IMR-90 (cell line): ENCODE results near the gene CYP4F22. TPM values are rescaled to one million over a fixed set of nuclear protein-coding genes. Genes with fewer than 3 reads are reported as not detected.

Experiments used
- ATAC-seq: fragments of 200-7000 bp; cut with Tn5 transposase; 2 replicates; pipeline ENCODE4 v1.9.1; 2020; ENCODE audit warnings: low read depth, mild to moderate bottlenecking, moderate library complexity
- BruUV-seq: library from RNA; stranded (reverse); fragments of 400-500 nt; replicated peaks from 2 replicates; lab custom pipeline; 2021; lab: Mats Ljungman, UMichigan
- CTCF ChIA-PET: fragments of 300-600 bp; formaldehyde crosslinking; extraction: SDS; loops from one replicate; lab custom pipeline; 2021; ENCODE audit warnings: antibody characterized with exemption; lab: Yijun Ruan, JAX
- POLR2A ChIA-PET: fragments of 300-600 bp; sonication (Branson Sonifier 250); formaldehyde crosslinking; loops from one replicate; lab custom pipeline; 2022; ENCODE audit warnings: antibody characterized with exemption; ENCODE audit not compliant: unreplicated experiment; lab: Charles Lee
- DNase-seq: peaks from one replicate; pipeline ENCODE4 v3.0.0; 2013
- H2AFZ ChIP-seq: replicated peaks from 2 replicates; pipeline ENCODE3; 2013; ENCODE audit warnings: low read length, mild to moderate bottlenecking; ENCODE audit not compliant: poor library complexity
- H2AK5ac ChIP-seq: 2 replicates; pipeline ENCODE4 v1.6.1; 2013; ENCODE audit warnings: low read depth, low read length, inconsistent platforms
- H2AK9ac ChIP-seq: replicated peaks from 2 replicates; pipeline ENCODE3; 2013; ENCODE audit warnings: mild to moderate bottlenecking, low read depth, low read length, moderate library complexity; ENCODE audit not compliant: poor library complexity
- H2BK120ac ChIP-seq: 2 replicates; pipeline ENCODE4 v1.6.1; 2013; ENCODE audit warnings: low read depth, low read length, inconsistent platforms
- H2BK15ac ChIP-seq: 3 replicates; pipeline ENCODE4 v1.6.1; 2013; ENCODE audit warnings: low read depth, low read length, inconsistent platforms
- H2BK20ac ChIP-seq: 2 replicates; pipeline ENCODE4 v1.6.1; 2013; ENCODE audit warnings: low read depth, mild to moderate bottlenecking, inconsistent platforms, low read length, moderate library complexity
- H2BK5ac ChIP-seq: 2 replicates; pipeline ENCODE4 v1.6.1; 2013; ENCODE audit warnings: mild to moderate bottlenecking, low read depth, low read length, inconsistent platforms; ENCODE audit not compliant: poor library complexity, severe bottlenecking
- H3K14ac ChIP-seq: replicated peaks from 2 replicates; pipeline ENCODE4 v1.6.1; 2013; ENCODE audit warnings: low read depth, low read length, inconsistent platforms
- H3K18ac ChIP-seq: 2 replicates; pipeline ENCODE4 v1.6.1; 2013; ENCODE audit warnings: low read depth, low read length, control low read depth
- H3K23ac ChIP-seq: 2 replicates; pipeline ENCODE4 v1.6.1; 2013; ENCODE audit warnings: low read depth, low read length, inconsistent platforms
- H3K27ac ChIP-seq: 2 replicates; pipeline ENCODE4 v1.5.1; 2013; ENCODE audit warnings: mild to moderate bottlenecking, control low read depth, low read length; ENCODE audit not compliant: insufficient read depth
- H3K27me3 ChIP-seq: 2 replicates; pipeline ENCODE4 v1.6.1; 2013; ENCODE audit warnings: low read length; ENCODE audit not compliant: control insufficient read depth, insufficient read depth
- H3K36me3 ChIP-seq: 2 replicates; pipeline ENCODE4 v1.6.1; 2013; ENCODE audit warnings: low read length, mixed read lengths; ENCODE audit not compliant: control insufficient read depth, insufficient read depth
- H3K4ac ChIP-seq: 2 replicates; pipeline ENCODE4 v1.6.1; 2013; ENCODE audit warnings: low read depth, low read length, inconsistent platforms
- H3K4me1 ChIP-seq: 2 replicates; pipeline ENCODE4 v1.6.1; 2013; ENCODE audit warnings: low read length, mixed read lengths; ENCODE audit not compliant: control insufficient read depth, insufficient read depth
- H3K4me2 ChIP-seq: 2 replicates; pipeline ENCODE4 v1.6.1; 2013; ENCODE audit warnings: low read depth, mild to moderate bottlenecking, control low read depth, low read length, moderate library complexity
- H3K4me3 ChIP-seq: 2 replicates; pipeline ENCODE4 v1.5.1; 2013; ENCODE audit warnings: low read depth, mild to moderate bottlenecking, control low read depth, low read length, moderate library complexity; ENCODE audit not compliant: insufficient read depth
- H3K56ac ChIP-seq: 2 replicates; pipeline ENCODE4 v1.6.1; 2013; ENCODE audit warnings: low read length, inconsistent platforms; ENCODE audit not compliant: insufficient read depth; ENCODE audit errors: extremely low read depth
- H3K79me1 ChIP-seq, 2 experiments: 2 replicates each; pipeline ENCODE4 v1.6.1; 2013; ENCODE audit warnings: low read length in 2 of 2, inconsistent platforms in 1 of 2, low read depth in 1 of 2
- H3K9ac ChIP-seq: 2 replicates; pipeline ENCODE4 v1.6.1; 2013; ENCODE audit warnings: low read depth, low read length, control low read depth
- H3K9me1 ChIP-seq: 2 replicates; pipeline ENCODE4 v1.6.1; 2013; ENCODE audit warnings: low read length, inconsistent platforms; ENCODE audit not compliant: insufficient read depth
- H3K9me3 ChIP-seq: 2 replicates; pipeline ENCODE4 v1.6.1; 2013; ENCODE audit warnings: low read length; ENCODE audit not compliant: control insufficient read depth, insufficient read depth
- H4K20me1 ChIP-seq: 2 replicates; pipeline ENCODE4 v1.6.1; 2013; ENCODE audit warnings: low read length, inconsistent platforms; ENCODE audit not compliant: insufficient read depth
- H4K5ac ChIP-seq: 2 replicates; pipeline ENCODE4 v1.6.1; 2013; ENCODE audit warnings: mild to moderate bottlenecking, low read depth, low read length, control low read depth
- H4K8ac ChIP-seq, 2 experiments: 2 replicates each; pipeline ENCODE4 v1.6.1; 2013; ENCODE audit warnings: low read depth in 2 of 2, low read length in 2 of 2, control low read depth in 1 of 2, inconsistent platforms in 1 of 2
- H4K91ac ChIP-seq: 2 replicates; pipeline ENCODE4 v1.6.1; 2013; ENCODE audit warnings: low read depth, low read length, inconsistent platforms; ENCODE audit not compliant: insufficient read depth
- CEBPB ChIP-seq: IDR thresholded peaks from 2 replicates; pipeline ENCODE4 v1.6.1; 2012; ENCODE audit warnings: low read depth, low read length, improper control_type of control experiment
- MXI1 ChIP-seq: IDR thresholded peaks from 2 replicates; pipeline ENCODE4 v1.6.1; 2012; ENCODE audit warnings: low read depth, mild to moderate bottlenecking, low read length, moderate library complexity, borderline replicate concordance
- WGBS, 2 experiments: methylation state at CpG; one replicate each; pipeline versions ENCODE4 v1.1.5 to v1.1.7; 2013; ENCODE audit warnings: missing lambda C conversion rate in 2 of 2; ENCODE audit not compliant: insufficient read length in 1 of 2; ENCODE audit errors: extremely low coverage in 2 of 2; 5-methylcytosine and 5-hydroxymethylcytosine counted together
- dilution Hi-C: fragments of 300-500 bp; cut with HindIII; formaldehyde crosslinking; loops from one replicate; pipeline ENCODE4 v1.14.3; 2018; ENCODE audit warnings: low sequenced_read_pairs; ENCODE audit not compliant: unreplicated experiment
- in situ Hi-C: fragments of 300-500 bp; cut with MboI; formaldehyde crosslinking; loops from 3 replicates; pipeline ENCODE4 v1.14.3; 2019; ENCODE audit warnings: low sequenced_read_pairs, inconsistent platforms, mixed read lengths
- intact Hi-C: fragments of 100-400 bp; cut with micrococcal nuclease; formaldehyde crosslinking; loops from 2 replicates; pipeline ENCODE4 v1.10.0; 2022
- polyA plus RNA-seq, 3 experiments: library from polyadenylated mRNA; depleted of rRNA; stranded (reverse); fragments of >200 nt; gene quantifications; 2 replicates each; pipeline ENCODE4 v1.2.3, GENCODE V29; 2012; ENCODE audit warnings: low replicate concordance in 1 of 3
- total RNA-seq: library from RNA; depleted of rRNA; stranded (reverse); fragments of >200 nt; gene quantifications from 2 replicates; pipeline ENCODE4 v1.2.3, GENCODE V29; 2012; rRNA removed

CYP4F22 gene
- total and polyA plus RNA-seq, 2 of the 4 experiments (the other 2 are of a cell fraction), result not detected

DNA sequence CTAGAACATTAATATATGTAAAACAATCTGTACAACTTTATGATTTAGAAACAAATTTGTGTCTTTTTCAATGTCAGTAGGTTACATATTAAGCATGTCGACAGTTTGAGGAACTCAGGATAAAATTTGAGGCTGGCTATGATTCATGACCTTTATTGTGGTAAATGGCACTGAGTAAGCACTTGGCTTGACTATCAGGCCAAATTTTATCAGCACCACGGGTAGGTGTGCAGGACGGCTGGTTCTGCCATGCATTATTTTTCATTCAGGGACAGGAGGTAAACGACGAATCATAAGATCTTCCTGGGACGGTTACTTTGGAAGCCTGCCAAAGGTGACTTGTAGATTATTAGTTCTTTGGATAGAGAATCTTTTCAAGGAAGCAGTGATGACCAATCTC, 86.7 kb downstream of the CYP4F22 start:
- BruUV-seq, result no TSS peak
- Histone ChIP-seq H3K79me1 (no peaks in the 10 kb centered on the region), H2AK9ac (no peak overlapping the region), H2BK15ac (no peak overlapping the region), H3K4me3 (no peak overlapping the region), H3K9ac (no peak overlapping the region), H2BK120ac (no peak overlapping the region), H4K20me1 (no peaks in the 10 kb centered on the region), H3K23ac (no peak overlapping the region), H3K4me2 (no peak overlapping the region), H2BK20ac (no peak overlapping the region), H4K8ac (no peak overlapping the region), H3K4ac (no peak overlapping the region), H4K5ac (no peak overlapping the region), H3K14ac (no peak overlapping the region), H3K27ac (no peak overlapping the region), H2AK5ac (no peak overlapping the region), H2AFZ (no peak overlapping the region), H3K4me1 (no peaks in the 10 kb centered on the region), H4K91ac (no peak overlapping the region), H3K18ac (no peak overlapping the region), H3K9me3 (no peaks in the 10 kb centered on the region; the same call in 1 of the 2 replicates), H3K9me1 (no peaks in the 10 kb centered on the region), H3K56ac (no peak overlapping the region), H2BK5ac (no peak overlapping the region), H3K27me3 (no peaks in the 10 kb centered on the region), H3K36me3 (no peaks in the 10 kb centered on the region)
- intact Hi-C loops (no loop called here), dilution Hi-C loops (no loop called here), in situ Hi-C loops (no loop called here)
- no peak for DNase-seq
- ChIA-PET CTCF (no interaction called here), POLR2A (no interaction called here)
- 62% methylated on average over 5 of the region's 6 CpGs; no CpG with 5 or more reads in 1 of the 2 experiments for WGBS, 2 experiments
- TF ChIP-seq MXI1, result no peak
- TF ChIP-seq CEBPB, result no peak
- no peak for ATAC-seq

Other genes starting within 250 kb of the CYP4F22 start
- gene BRD4, start 176.0 kb upstream of the CYP4F22 start, total RNA-seq, result 7.0 and 7.2 TPM in 2 replicates
- 19.9 and 21.1 TPM in 2 replicates for gene BRD4, start 176.0 kb upstream of the CYP4F22 start, polyA plus RNA-seq (2012; rRNA removed)
- gene AKAP8, start 128.7 kb upstream of the CYP4F22 start, total RNA-seq, result 12.2 and 16.9 TPM in 2 replicates
- gene AKAP8, start 128.7 kb upstream of the CYP4F22 start, polyA plus RNA-seq (2012; rRNA removed), result 13.4 and 14.8 TPM in 2 replicates
- gene AKAP8L, start 89.5 kb upstream of the CYP4F22 start, total RNA-seq, result 40.8 and 44.6 TPM in 2 replicates
- gene AKAP8L, start 89.5 kb upstream of the CYP4F22 start, polyA plus RNA-seq (2012; rRNA removed), result 41.0 and 43.1 TPM in 2 replicates
- 0.90 and 1.1 TPM in 2 replicates for gene WIZ, start 58.6 kb upstream of the CYP4F22 start, total RNA-seq
- gene WIZ, start 58.6 kb upstream of the CYP4F22 start, polyA plus RNA-seq (2012; rRNA removed), result 27.1 and 31.6 TPM in 2 replicates
- gene RASAL3, start 44.0 kb upstream of the CYP4F22 start, total RNA-seq, result not detected in 2 replicates
- 0.07 TPM in 1 of 2 replicates, not detected in the other for gene RASAL3, start 44.0 kb upstream of the CYP4F22 start, polyA plus RNA-seq (2012; rRNA removed)
- not detected in 2 replicates for gene PGLYRP2, start 29.0 kb upstream of the CYP4F22 start, total RNA-seq
- not detected in 2 replicates for gene PGLYRP2, start 29.0 kb upstream of the CYP4F22 start, polyA plus RNA-seq (2012; rRNA removed)
- not detected in 2 replicates for gene CYP4F8, start 106.7 kb downstream of the CYP4F22 start, total RNA-seq
- not detected in 2 replicates for gene CYP4F8, start 106.7 kb downstream of the CYP4F22 start, polyA plus RNA-seq (2012; rRNA removed)
- not detected in 2 replicates for gene CYP4F3, start 132.4 kb downstream of the CYP4F22 start, total RNA-seq
- not detected in 2 replicates for gene CYP4F3, start 132.4 kb downstream of the CYP4F22 start, polyA plus RNA-seq (2012; rRNA removed)
- gene CYP4F12, start 164.6 kb downstream of the CYP4F22 start, total RNA-seq, result not detected in 2 replicates
- gene CYP4F12, start 164.6 kb downstream of the CYP4F22 start, polyA plus RNA-seq (2012; rRNA removed), result not detected in 2 replicates
- gene OR10H2, start 219.5 kb downstream of the CYP4F22 start, total RNA-seq, result not detected in 2 replicates
- not detected in 2 replicates for gene OR10H2, start 219.5 kb downstream of the CYP4F22 start, polyA plus RNA-seq (2012; rRNA removed)
- not detected in 2 replicates for gene OR10H3, start 229.5 kb downstream of the CYP4F22 start, total RNA-seq
- not detected in 2 replicates for gene OR10H3, start 229.5 kb downstream of the CYP4F22 start, polyA plus RNA-seq (2012; rRNA removed)